ENCODE results near the gene CPXM2. TPM values are rescaled to one million over a fixed set of nuclear protein-coding genes. Genes with fewer than 3 reads are reported as not detected.

The CPXM2 gene
- total and polyA plus RNA-seq, 2 experiments from 2014 or later: 3.7 to 4.9 TPM

GRCh38 chr10:123831259-123831658 lies 60.3 kb downstream of the CPXM2 start:
- Histone ChIP-seq H3K9me3 (ENCODE audit: low read depth) (no peaks in the 10 kb centered on the region), H3K79me2 (no peaks in the 10 kb centered on the region), H3K4me2 (no peak overlapping the region), H3K9me2 (replicated peaks; ENCODE audit: insufficient read depth) (no peaks in the 10 kb centered on the region), H3K27me3 (no peaks in the 10 kb centered on the region), H3K36me3 (replicated peaks; ENCODE audit: insufficient read depth, low read depth) (no peaks in the 10 kb centered on the region), H3K27ac (no peak overlapping the region), H2AFZ (no peak overlapping the region), H4K20me1 (ENCODE audit: insufficient read depth, poor library complexity, severe bottlenecking) (no peaks in the 10 kb centered on the region), H3K4me1 (ENCODE audit: insufficient read depth) (no peaks in the 10 kb centered on the region), H3K4me3 (no peak overlapping the region)
- TF ChIP-seq EZH2 (IDR thresholded peaks at IDR 0.05; ENCODE audit: borderline replicate concordance) (no peak), EZH2phosphoT487 (IDR thresholded peaks at IDR 0.05; ENCODE audit: low read depth, severe bottlenecking, unreplicated experiment) (no peak), CTCF (IDR thresholded peaks at IDR 0.05; ENCODE audit: poor library complexity) (no peak)
- WGBS (ENCODE audit: low lambda C conversion rate, missing lambda C conversion rate): 89% methylated on average over 3 of the region's 3 CpGs
- no peak for DNase-seq (ENCODE audit: low spot score)

- Histone ChIP-seq H3K27ac (no peak overlapping the region), H3K4me3 (no peak overlapping the region), H3K79me2 (no peaks in the 10 kb centered on the region), H3K9me3 (ENCODE audit: low read depth) (no peaks in the 10 kb centered on the region), H3K27me3 (no peaks in the 10 kb centered on the region), H3K9me2 (replicated peaks; ENCODE audit: insufficient read depth) (no peaks in the 10 kb centered on the region), H3K4me1 (ENCODE audit: insufficient read depth) (no peaks in the 10 kb centered on the region), H2AFZ (no peak overlapping the region), H3K4me2 (no peak overlapping the region), H3K36me3 (replicated peaks; ENCODE audit: insufficient read depth, low read depth) (no peaks in the 10 kb centered on the region), H4K20me1 (ENCODE audit: insufficient read depth, poor library complexity, severe bottlenecking) (no peaks in the 10 kb centered on the region)
- no peak for DNase-seq (ENCODE audit: low spot score)
- 75% methylated on average over 2 of the region's 2 CpGs for WGBS (ENCODE audit: low lambda C conversion rate, missing lambda C conversion rate)
- TF ChIP-seq EZH2phosphoT487 (IDR thresholded peaks at IDR 0.05; ENCODE audit: low read depth, severe bottlenecking, unreplicated experiment) (no peak), EZH2 (IDR thresholded peaks at IDR 0.05; ENCODE audit: borderline replicate concordance) (no peak), CTCF (IDR thresholded peaks at IDR 0.05; ENCODE audit: poor library complexity) (no peak)
These were observed 70.5 kb downstream of the CPXM2 start for GRCh38 chr10:123821136-123821535.

DNA sequence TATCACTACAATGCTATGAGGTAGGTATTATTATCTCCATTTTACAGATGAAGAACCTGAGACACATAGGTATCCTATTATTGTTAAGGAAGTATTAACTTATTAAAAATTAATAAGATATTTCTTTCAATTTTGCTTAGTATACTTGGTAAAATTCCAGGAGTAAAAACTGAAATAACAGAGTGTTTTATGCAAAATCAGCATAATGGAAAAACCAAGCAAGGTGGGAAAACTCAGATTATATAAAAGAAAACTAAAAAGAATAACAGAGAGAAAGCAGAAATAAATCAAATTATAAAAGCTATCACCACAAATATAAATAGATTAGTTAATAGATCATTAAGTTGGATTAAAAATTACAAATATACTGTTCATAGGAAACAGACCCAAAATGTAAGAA lies 82.0 kb downstream of the CPXM2 start:
- TF ChIP-seq EZH2phosphoT487 (IDR thresholded peaks at IDR 0.05; ENCODE audit: low read depth, severe bottlenecking, unreplicated experiment): no peak
- no peak for TF ChIP-seq EZH2 (IDR thresholded peaks at IDR 0.05; ENCODE audit: borderline replicate concordance)
- TF ChIP-seq CTCF (IDR thresholded peaks at IDR 0.05; ENCODE audit: poor library complexity): no peak
- DNase-seq (ENCODE audit: low spot score): no peak
- Histone ChIP-seq H3K27me3 (no peaks in the 10 kb centered on the region), H3K4me3 (no peak overlapping the region), H4K20me1 (ENCODE audit: insufficient read depth, poor library complexity, severe bottlenecking) (no peaks in the 10 kb centered on the region), H3K79me2 (no peaks in the 10 kb centered on the region), H3K4me2 (no peak overlapping the region), H3K4me1 (ENCODE audit: insufficient read depth) (no peaks in the 10 kb centered on the region), H3K9me2 (replicated peaks; ENCODE audit: insufficient read depth) (no peaks in the 10 kb centered on the region), H2AFZ (no peak overlapping the region), H3K36me3 (replicated peaks; ENCODE audit: insufficient read depth, low read depth) (no peaks in the 10 kb centered on the region), H3K9me3 (ENCODE audit: low read depth) (no peaks in the 10 kb centered on the region), H3K27ac (no peak overlapping the region)

GRCh38 chr10:123808906-123809305 lies 82.7 kb downstream of the CPXM2 start:
- no peaks in the 10 kb centered on the region for H3K9me2 ChIP-seq (replicated peaks; ENCODE audit: insufficient read depth)
- no peak for DNase-seq (ENCODE audit: low spot score)
- peaks cover 5% of the 10 kb centered on the region for H3K27me3 ChIP-seq
- H2AFZ ChIP-seq: no peak overlapping the region
- no peaks in the 10 kb centered on the region for H3K36me3 ChIP-seq (replicated peaks; ENCODE audit: insufficient read depth, low read depth)
- no peak overlapping the region for H3K4me3 ChIP-seq
- H3K4me2 ChIP-seq: no peak overlapping the region
- 68% methylated on average over 6 of the region's 6 CpGs for WGBS (ENCODE audit: low lambda C conversion rate, missing lambda C conversion rate)
- H4K20me1 ChIP-seq (ENCODE audit: insufficient read depth, poor library complexity, severe bottlenecking): no peaks in the 10 kb centered on the region
- no peak overlapping the region for H3K27ac ChIP-seq
- TF ChIP-seq CTCF (IDR thresholded peaks at IDR 0.05; ENCODE audit: poor library complexity) (no peak), EZH2phosphoT487 (IDR thresholded peaks at IDR 0.05; ENCODE audit: low read depth, severe bottlenecking, unreplicated experiment) (no peak), EZH2 (IDR thresholded peaks at IDR 0.05; ENCODE audit: borderline replicate concordance) (no peak)
- no peaks in the 10 kb centered on the region for H3K9me3 ChIP-seq (ENCODE audit: low read depth)
- H3K4me1 ChIP-seq (ENCODE audit: insufficient read depth): no peaks in the 10 kb centered on the region
- no peaks in the 10 kb centered on the region for H3K79me2 ChIP-seq
